BJ (cell line): Measurements from ENCODE around the gene RHBDD1. TPM values are rescaled to one million over a fixed set of nuclear protein-coding genes. Genes with fewer than 3 reads are reported as not detected.

Experiments used
- CTCF ChIA-PET: fragments of 350-600 bp; formaldehyde crosslinking; extraction: SDS; loops from one replicate; lab custom pipeline; 2021; ENCODE audit warnings: antibody characterized with exemption, inconsistent platforms; lab: Yijun Ruan, JAX
- POLR2A ChIA-PET: fragments of 300-600 bp; sonication (Branson Sonifier 250); formaldehyde crosslinking; extraction: SDS; loops from one replicate; lab custom pipeline; 2021; ENCODE audit warnings: antibody characterized with exemption; lab: Charles Lee
- DNase-seq: peaks from one replicate; pipeline ENCODE4 v3.0.0-alpha.2; 2011; ENCODE audit warnings: low read depth
- H3K27me3 ChIP-seq: 2 replicates; pipeline ENCODE4 v1.6.0; 2011; ENCODE audit warnings: low read length; ENCODE audit not compliant: control insufficient read depth, insufficient read depth
- H3K36me3 ChIP-seq: 2 replicates; pipeline ENCODE4 v1.5.1; 2011; ENCODE audit warnings: low read length; ENCODE audit not compliant: control insufficient read depth, insufficient read depth
- H3K4me3 ChIP-seq: 2 replicates; pipeline ENCODE4 v1.5.1; 2011; ENCODE audit warnings: low read depth, mild to moderate bottlenecking, control low read depth, low read length
- polyA plus RNA-seq: library from polyadenylated mRNA; depleted of rRNA; stranded (reverse); fragments of >200 nt; gene quantifications from 2 replicates; pipeline ENCODE4 v1.2.3, GENCODE V29; 2011
- TF ChIP-seq, protein P1 (sequence below): IDR thresholded peaks from 2 replicates; pipeline ENCODE4 v1.5.1; 2011; ENCODE audit warnings: low read depth, mild to moderate bottlenecking, control low read depth, inconsistent platforms, low read length, moderate library complexity; ENCODE audit not compliant: insufficient read depth

Gene RHBDD1
- polyA plus RNA-seq, 1 experiment, result 29.2 TPM

GRCh38 chr2:227033471-227034148 lies 197.8 kb downstream of the RHBDD1 start:
- Histone ChIP-seq H3K27me3 (no peaks in the 10 kb centered on the region), H3K36me3 (no peaks in the 10 kb centered on the region), H3K4me3 (no peak overlapping the region)
- no peak for DNase-seq
- ChIA-PET POLR2A (interaction anchor here (0.6 kb wide), 1 partner anchor 1368 kb away, joined by 5 read pairs; no protein-coding TSS in a partner anchor), CTCF (interaction anchor here (0.6 to 1.7 kb wide), 14 partner anchors 11 to 931 kb away, joined by 3 to 10 read pairs (median 3); partner anchors contain the start of gene IRS1)
- TF ChIP-seq, protein P1, sequence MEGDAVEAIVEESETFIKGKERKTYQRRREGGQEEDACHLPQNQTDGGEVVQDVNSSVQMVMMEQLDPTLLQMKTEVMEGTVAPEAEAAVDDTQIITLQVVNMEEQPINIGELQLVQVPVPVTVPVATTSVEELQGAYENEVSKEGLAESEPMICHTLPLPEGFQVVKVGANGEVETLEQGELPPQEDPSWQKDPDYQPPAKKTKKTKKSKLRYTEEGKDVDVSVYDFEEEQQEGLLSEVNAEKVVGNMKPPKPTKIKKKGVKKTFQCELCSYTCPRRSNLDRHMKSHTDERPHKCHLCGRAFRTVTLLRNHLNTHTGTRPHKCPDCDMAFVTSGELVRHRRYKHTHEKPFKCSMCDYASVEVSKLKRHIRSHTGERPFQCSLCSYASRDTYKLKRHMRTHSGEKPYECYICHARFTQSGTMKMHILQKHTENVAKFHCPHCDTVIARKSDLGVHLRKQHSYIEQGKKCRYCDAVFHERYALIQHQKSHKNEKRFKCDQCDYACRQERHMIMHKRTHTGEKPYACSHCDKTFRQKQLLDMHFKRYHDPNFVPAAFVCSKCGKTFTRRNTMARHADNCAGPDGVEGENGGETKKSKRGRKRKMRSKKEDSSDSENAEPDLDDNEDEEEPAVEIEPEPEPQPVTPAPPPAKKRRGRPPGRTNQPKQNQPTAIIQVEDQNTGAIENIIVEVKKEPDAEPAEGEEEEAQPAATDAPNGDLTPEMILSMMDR, result peak; percentile 84

- Histone ChIP-seq H3K4me3 (no peak overlapping the region), H3K36me3 (no peaks in the 10 kb centered on the region), H3K27me3 (no peaks in the 10 kb centered on the region)
- CTCF ChIA-PET, result interaction anchor here (0.9 to 1.4 kb wide), 5 partner anchors 9 to 1366 kb away, joined by 3 to 4 read pairs (median 4); no protein-coding TSS in a partner anchor
- DNase-seq, result no peak
- TF ChIP-seq, protein P1, result no peak
- POLR2A ChIA-PET, result no interaction called here
These were observed 200.0 kb downstream of the RHBDD1 start for GRCh38 chr2:227035711-227036367.

DNA sequence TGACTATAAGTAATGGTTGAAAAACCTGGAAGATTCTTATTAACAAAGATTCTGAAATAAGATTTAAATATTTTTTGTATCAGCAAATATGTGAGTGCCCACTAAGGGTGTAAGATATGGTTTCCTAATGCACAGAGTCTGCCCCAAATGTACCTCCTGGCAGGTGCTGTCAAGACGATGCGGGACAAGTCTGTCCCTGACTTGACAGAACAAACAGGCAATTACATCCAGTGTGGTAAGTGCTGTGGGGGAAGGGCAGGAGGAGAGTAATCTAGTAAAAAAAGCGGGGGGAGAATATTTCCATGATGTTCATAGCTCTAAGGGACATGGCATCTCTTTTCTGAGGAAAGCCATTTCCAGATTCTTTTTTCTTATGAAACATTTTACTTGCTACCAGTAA lies 200.7 kb downstream of the RHBDD1 start:
- CTCF ChIA-PET, result interaction anchor here (1.0 to 1.4 kb wide), 2 partner anchors 11 to 35 kb away, joined by 4 read pairs; no protein-coding TSS in a partner anchor
- TF ChIP-seq, protein P1, result no peak
- Histone ChIP-seq H3K36me3 (no peaks in the 10 kb centered on the region), H3K27me3 (no peaks in the 10 kb centered on the region), H3K4me3 (no peak overlapping the region)
- no peak for DNase-seq
- POLR2A ChIA-PET, result no interaction called here

DNA sequence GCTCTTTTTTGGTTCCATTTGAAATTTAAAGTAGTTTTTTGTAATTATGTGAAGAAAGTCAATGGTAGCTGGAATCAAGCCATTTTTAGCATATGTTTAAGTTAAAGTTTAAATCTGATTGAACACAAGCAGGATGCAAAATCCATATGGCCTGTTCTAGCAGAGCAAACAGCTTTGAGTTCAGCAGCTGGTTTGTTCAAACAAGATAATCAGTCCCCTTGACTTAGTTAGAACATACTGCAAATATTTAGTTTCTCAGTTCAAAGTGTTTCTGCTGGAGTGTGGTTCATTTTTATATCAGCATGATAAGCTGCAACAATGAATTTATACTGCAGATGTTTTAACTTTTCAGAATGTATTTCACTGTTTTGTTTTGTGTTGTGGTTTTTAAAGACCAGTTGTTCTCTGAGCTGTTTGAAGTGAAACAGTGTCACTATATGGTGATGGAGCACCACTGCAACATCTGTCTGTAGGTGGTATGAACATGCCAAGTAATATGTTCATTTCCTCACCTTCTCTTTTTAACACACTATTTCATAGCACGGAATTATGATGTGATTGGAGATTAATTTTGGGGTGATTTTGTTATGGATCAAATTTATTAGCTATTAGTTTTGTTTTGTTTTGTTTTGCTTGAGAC lies 202.8 kb downstream of the RHBDD1 start:
- TF ChIP-seq, protein P1, result no peak
- ChIA-PET CTCF (interaction anchor here (0.7 to 1.1 kb wide), 3 partner anchors 10 to 60 kb away, joined by 3 read pairs; no protein-coding TSS in a partner anchor), POLR2A (no interaction called here)
- Histone ChIP-seq H3K36me3 (no peaks in the 10 kb centered on the region), H3K4me3 (no peak overlapping the region), H3K27me3 (no peaks in the 10 kb centered on the region)
- no peak for DNase-seq

DNA sequence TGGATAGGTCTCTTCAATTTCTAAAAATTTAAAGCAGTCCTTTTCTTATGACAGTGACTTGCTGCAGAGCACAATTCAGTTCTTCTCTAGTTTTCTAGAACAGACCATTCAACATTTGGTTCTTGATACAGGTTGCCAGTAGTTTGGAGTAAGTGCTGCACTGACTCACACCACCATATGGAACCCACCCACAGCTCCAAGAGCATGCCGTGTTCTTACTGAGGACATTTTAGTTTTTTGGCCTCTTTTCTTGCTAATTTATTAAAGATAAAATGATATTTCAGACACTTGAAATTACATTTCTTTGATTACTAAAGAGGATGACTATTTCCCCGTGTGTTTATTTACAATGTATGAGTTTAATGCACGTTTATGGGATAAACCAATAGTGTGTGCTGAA lies 208.1 kb downstream of the RHBDD1 start:
- TF ChIP-seq, protein P1, result no peak
- no peak for DNase-seq
- POLR2A ChIA-PET, result no interaction called here
- Histone ChIP-seq H3K36me3 (no peaks in the 10 kb centered on the region), H3K27me3 (no peaks in the 10 kb centered on the region), H3K4me3 (no peak overlapping the region)
- CTCF ChIA-PET, result interaction anchor here (0.7 kb wide), 1 partner anchor 1385 kb away, joined by 3 read pairs; no protein-coding TSS in a partner anchor
